Fibroblast of skin of right quadriceps (primary cell): Measurements from ENCODE around the gene SHLD1.

Source experiments
- DNase-seq: peaks from one replicate; pipeline ENCODE4 v3.0.0-alpha.2; 2013

The SHLD1 gene

DNA sequence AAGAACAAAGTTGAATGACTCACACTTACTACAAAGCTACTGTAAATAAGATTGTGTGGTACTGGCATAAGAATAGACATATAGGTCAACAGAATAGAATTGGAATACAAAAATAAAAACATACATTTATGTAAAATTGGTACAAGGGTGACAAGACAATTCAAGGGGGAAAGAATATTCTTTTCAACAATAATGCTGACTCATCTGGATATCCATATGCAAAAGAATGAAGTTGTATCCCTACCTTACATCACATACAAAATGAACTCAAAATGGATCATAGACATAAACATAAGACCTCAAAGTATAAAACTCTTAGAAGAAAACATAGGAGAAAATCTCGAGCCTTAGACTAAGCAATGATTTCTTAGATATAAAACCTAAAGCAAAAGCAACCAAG is 149.2 kb downstream of the SHLD1 start:
- no peak for DNase-seq

DNA sequence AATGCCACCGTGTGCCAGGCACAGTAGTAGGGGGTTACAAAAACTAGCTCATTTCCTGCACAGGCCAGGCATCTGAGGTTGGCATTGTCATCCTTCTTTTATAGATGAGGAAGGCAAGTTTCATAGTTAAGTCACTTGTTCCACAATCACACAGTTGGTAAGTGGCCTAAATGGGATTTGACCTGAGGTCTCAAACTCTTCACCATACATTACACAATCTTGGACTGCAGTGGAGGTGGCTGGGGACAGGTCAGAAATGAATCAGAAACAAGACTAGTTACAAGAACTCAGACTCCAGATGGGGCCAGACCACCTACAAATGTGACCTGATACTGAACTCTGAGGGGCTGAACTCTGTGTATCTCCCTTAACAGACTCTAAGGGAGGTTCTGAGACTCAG is 150.7 kb downstream of the SHLD1 start:
- DNase-seq, result no peak

DNA sequence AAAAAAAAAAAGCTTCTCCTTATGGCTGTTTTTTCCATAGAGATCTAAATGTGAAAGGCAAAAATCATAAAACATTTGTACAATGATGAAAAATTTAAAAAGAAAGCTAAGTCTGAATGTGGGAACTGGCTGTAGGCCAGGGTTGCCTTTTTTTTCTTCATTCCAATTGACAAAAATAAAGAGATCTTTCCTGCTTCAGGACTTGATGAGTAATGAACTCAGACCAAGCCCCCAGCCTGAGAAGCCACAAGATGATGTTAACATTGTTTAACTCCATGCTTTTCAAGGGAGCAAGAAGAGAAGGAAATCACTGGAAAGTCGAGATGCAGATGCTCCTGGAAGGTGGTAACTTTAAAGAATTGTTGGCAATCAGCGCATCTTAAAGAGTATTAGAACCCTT is 158.8 kb downstream of the SHLD1 start:
- DNase-seq, result peak; percentile 2

DNA sequence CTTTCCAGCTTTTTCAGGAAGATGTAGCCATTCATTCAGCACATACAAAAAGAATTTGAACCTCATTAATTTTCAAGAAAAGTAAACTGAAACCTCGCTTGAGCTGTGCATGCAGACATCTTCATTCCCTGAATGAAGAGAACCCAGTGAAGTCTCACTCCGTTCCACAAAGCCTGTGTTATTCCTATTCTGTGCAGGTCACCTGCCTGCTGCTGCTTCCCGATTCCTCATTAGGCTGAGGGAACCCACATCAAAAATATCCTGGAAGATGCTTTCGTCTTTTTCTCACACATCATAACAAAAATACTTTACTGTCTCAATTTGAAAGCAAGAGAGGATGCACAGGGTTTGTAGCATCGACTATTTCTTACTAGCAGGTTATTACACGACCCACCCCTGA is 160.0 kb downstream of the SHLD1 start:
- no peak for DNase-seq

DNA sequence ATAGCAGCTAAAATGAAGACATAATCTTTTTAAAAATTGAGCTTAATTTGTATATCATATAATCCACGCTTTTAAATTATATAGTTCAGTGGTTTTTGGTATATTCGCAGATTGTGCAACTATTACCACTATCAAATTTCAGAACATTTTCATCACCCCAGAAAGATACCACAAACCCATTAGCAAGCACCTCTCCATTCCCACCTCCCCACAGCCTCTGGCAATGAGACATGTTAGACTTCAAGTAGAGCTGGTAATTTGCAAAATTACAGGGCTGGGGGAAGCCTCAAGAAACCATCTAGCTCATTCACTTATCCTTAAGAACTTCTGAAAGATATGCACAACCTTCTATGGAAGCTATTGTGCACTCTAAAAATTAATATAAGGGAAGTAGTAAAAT is 163.0 kb downstream of the SHLD1 start:
- no peak for DNase-seq
